ENCODE results near the gene PI4K2A.

Gene PI4K2A

DNA sequence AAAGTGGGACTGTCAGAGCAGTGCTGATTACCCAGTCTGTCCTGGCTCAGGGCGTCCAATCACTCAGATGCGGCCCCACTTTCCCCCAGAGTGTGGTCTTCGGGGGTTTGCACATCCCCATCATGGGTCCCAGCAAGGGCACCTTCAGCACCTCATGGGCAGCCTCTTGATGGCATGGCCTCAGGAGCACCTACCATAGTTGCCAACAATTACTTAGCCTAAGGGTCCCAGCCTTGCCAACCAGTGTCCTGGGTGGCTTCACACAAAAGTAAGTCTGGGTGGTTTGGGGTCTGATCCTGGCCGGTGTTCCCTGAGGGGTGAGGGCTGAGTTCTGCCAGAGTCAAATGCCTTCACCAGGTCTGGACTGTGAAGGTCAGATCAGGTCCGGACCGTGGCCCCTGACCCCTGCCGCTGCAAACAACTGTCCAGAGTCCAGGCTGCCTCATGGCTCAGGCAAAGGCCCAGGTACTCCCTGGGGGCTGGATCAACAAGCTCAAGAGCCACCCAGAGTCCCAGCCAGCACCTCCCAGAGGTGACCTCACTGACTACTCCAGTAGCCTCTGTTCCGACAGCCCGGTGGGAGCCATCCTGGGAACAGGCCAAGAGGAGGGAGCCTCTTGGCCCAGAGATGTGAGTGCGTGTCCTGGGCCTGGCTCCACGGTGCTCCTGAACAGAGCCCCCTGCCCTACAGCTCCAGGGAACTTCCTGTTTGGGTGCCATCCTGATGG is 66.8 kb downstream of the PI4K2A start:
- no peak for DNase-seq (ENCODE audit: low read depth)

DNA sequence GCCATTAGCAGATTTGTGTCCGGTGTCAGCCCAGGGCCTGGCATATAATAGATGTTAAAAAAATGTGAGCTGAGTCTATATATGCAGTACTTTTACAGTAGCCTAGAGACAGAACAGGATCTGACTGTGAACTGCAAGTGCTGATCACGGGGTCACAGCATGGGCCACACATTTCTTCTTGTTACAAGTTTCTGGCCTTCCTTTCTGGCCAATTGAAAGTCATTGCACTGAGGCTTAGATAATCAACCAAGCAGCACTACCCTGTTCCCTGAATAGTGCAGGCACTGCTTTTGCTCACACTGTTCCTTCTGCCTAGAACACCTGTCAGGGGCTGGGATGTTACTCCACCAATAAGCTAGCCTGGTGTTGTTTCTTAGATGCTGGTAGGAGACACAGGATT is 67.7 kb downstream of the PI4K2A start:
- DNase-seq (ENCODE audit: low read depth), result no peak

GRCh38 chr10:97708976-97709946 is 68.8 kb downstream of the PI4K2A start:
- no peak for DNase-seq (ENCODE audit: low read depth)

GRCh38 chr10:97711640-97712572 is 71.4 kb downstream of the PI4K2A start:
- DNase-seq (ENCODE audit: low read depth), result no peak

GRCh38 chr10:97713339-97713825 is 72.9 kb downstream of the PI4K2A start, which contains the start of gene MARVELD1:
MARVELD1 (plus strand) TSS chr10:97713730; CDS start chr10:97713877, 147 bp downstream.
- no peak for DNase-seq (ENCODE audit: low read depth)

GRCh38 chr10:97713826-97714400 is 73.4 kb downstream of the PI4K2A start:
- DNase-seq (ENCODE audit: low read depth), result peak; percentile 35

DNA sequence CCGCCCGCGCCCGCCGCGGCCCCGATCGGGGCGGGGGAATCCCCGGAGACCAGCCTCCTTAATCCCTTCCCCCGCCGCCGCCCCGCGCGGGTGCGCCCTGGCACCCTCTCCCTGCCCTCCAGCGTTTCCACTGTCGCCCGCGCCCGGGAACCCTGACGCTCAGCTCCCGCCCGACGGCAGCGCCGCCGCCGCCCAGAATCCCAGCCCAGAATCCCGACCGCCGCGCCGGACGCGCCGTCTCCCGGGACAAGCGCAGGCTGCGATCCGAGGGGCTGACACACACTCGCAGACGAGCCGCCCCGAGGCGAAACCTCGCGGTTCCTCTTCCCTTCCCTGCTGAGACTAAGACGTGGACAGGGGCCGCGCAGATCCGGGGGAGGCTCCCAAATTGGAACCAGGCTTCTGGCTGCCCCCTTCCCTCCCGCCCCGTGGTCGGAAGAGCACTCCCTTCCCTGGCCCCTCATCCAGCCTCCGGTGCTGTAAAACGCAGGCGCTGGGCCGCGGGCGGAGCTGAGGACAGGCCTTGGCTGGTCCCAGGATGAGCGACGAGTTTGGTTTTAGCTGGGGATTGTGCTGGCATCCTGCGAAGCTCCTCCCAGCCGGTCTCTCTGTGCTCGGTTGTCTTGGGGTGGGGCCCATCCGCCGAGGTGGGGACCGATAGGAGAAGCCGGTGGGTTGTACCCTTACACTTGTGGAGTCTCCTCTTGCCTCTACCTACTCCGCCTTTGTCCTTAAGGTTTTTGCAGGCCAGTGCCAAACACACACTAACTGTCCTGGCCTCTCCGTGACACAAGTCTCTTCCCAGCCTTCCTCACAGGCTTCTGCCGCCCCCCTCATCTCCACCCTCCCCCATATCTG is 74.2 kb downstream of the PI4K2A start:
- DNase-seq (ENCODE audit: low read depth), result no peak

- DNase-seq (ENCODE audit: low read depth), result no peak
Observed at GRCh38 chr10:97715259-97715874, 74.9 kb downstream of the PI4K2A start.

DNA sequence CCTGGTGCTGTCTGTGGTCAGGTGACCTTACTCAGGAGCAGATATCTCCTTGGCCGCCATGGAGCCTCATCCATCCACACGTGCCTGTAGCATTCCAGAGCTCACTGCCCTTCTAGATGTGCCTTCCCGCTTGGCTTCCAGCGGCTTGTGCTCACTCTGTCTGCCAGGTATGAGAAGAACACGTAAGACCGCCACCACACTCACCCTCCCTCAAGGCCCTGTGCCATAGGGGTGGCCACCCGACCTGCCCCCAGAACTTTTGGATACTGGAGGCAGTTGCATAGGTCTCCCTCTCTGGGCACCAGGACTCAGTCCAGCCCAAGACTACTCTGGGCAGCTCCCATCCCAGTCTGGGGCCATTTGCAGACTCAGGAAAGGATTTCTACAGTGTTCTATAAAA is 77.2 kb downstream of the PI4K2A start:
- DNase-seq (ENCODE audit: low read depth), result no peak

DNA sequence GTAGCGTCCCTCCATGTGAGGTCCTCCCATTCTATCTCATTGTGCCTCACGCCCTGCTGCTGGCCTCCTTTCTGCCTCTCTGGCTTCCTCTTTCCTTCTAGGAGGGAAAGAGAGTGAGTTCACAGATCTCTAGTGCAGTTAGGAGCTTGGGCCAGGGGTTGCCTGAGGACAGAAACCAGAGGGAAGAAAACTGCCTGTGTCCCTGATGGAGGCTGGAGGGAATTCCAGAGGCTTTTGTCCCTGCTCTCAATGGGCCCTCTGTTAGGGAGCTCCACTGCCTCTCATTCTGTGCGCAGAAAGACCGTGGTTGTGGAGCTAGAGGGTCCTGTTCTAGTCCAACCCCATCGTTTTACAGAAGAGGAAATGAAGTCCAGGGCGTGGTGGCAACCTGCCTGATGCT is 77.7 kb downstream of the PI4K2A start:
- DNase-seq (ENCODE audit: low read depth), result no peak

GRCh38 chr10:97718659-97719142 is 78.2 kb downstream of the PI4K2A start:
- DNase-seq (ENCODE audit: low read depth), result no peak

GRCh38 chr10:97719602-97720001 is 79.1 kb downstream of the PI4K2A start:
- no peak for DNase-seq (ENCODE audit: low read depth)

GRCh38 chr10:97721871-97722780 is 81.7 kb downstream of the PI4K2A start:
- DNase-seq (ENCODE audit: low read depth), result no peak

- DNase-seq (ENCODE audit: low read depth), result no peak
Observed at GRCh38 chr10:97723001-97723400, 82.5 kb downstream of the PI4K2A start.

- DNase-seq (ENCODE audit: low read depth), result no peak
Observed at GRCh38 chr10:97724341-97724941, 84.0 kb downstream of the PI4K2A start.

Measured in activated T-helper 1 cell treated with Interleukin-2 at 50 U/mL for 16 hours (primary cell).